Sigmoid colon (tissue), 4 donors: Measurements from ENCODE around the gene CAB39L.

ENCODE experiments used
- EP300 ChIP-seq, 4 donors: sonication (generic); formaldehyde crosslinking; IDR thresholded peaks; one replicate each; pipeline ENCODE4 v1.6.1; 2017; ENCODE audit warnings: antibody characterized with exemption in 4 of 4
- POLR2A ChIP-seq, 2 donors: fragments of 450-650 bp; IDR thresholded peaks; one replicate each; pipeline ENCODE4 v1.6.1; 2016; ENCODE audit warnings: antibody characterized with exemption in 2 of 2, mild to moderate bottlenecking in 2 of 2, moderate library complexity in 2 of 2
- POLR2AphosphoS5 ChIP-seq, 4 donors: sonication (generic); formaldehyde crosslinking; IDR thresholded peaks; one replicate each; pipeline ENCODE4 v1.6.1; 2017; ENCODE audit warnings: antibody characterized with exemption in 4 of 4
- TF ChIP-seq, protein P1 (sequence below), 4 experiments: fragments of 450-650 bp in 3 of 4; fragments of 200-600 bp in 1 of 4; IDR thresholded peaks; one replicate each; pipeline ENCODE4 v1.5.1; 2016 to 2019; ENCODE audit warnings: antibody characterized with exemption in 4 of 4, mild to moderate bottlenecking in 3 of 4, moderate library complexity in 2 of 4

DNA sequence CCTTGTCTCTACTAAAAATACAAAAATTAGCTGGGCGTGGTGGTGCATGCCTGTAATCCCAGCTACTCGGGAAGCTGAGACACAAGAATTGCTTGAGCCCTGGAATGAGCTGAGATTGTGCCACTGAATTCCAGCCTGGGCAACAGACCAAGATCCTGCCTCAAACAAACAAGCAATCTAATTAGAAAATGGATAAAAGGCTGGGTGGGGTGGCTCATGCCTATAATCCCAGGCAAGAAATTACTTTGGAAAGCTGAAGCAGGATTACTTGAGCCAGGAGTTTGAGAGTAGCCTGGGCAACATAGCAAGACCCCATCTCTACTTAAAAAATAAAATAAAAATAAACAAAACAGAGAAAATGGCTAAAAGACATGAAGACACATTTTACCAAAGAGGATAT lies 77.0 kb downstream of the CAB39L start:
- TF ChIP-seq, protein P1, sequence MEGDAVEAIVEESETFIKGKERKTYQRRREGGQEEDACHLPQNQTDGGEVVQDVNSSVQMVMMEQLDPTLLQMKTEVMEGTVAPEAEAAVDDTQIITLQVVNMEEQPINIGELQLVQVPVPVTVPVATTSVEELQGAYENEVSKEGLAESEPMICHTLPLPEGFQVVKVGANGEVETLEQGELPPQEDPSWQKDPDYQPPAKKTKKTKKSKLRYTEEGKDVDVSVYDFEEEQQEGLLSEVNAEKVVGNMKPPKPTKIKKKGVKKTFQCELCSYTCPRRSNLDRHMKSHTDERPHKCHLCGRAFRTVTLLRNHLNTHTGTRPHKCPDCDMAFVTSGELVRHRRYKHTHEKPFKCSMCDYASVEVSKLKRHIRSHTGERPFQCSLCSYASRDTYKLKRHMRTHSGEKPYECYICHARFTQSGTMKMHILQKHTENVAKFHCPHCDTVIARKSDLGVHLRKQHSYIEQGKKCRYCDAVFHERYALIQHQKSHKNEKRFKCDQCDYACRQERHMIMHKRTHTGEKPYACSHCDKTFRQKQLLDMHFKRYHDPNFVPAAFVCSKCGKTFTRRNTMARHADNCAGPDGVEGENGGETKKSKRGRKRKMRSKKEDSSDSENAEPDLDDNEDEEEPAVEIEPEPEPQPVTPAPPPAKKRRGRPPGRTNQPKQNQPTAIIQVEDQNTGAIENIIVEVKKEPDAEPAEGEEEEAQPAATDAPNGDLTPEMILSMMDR (IDR thresholded peaks at IDR 0.05), result no peak
- TF ChIP-seq POLR2A (IDR thresholded peaks at IDR 0.05) (no peak), POLR2AphosphoS5 (IDR thresholded peaks at IDR 0.05) (no peak), EP300 (IDR thresholded peaks at IDR 0.05) (no peak)
